GM19372 (cell line): ENCODE data around the gene CCN5.
"Not testable (repeated sequence)": the region's sequence is repeated elsewhere in the genome, so short reads cannot be mapped to it uniquely, and the experiment has no call there.

ENCODE experiments used
- ATAC-seq: cut with Tn5 transposase; IDR thresholded peaks from one replicate; pipeline ENCODE4 v1.9.1; 2021; ENCODE audit warnings: mild to moderate bottlenecking, low read depth, moderate library complexity; ENCODE audit not compliant: unreplicated experiment

Gene CCN5

DNA sequence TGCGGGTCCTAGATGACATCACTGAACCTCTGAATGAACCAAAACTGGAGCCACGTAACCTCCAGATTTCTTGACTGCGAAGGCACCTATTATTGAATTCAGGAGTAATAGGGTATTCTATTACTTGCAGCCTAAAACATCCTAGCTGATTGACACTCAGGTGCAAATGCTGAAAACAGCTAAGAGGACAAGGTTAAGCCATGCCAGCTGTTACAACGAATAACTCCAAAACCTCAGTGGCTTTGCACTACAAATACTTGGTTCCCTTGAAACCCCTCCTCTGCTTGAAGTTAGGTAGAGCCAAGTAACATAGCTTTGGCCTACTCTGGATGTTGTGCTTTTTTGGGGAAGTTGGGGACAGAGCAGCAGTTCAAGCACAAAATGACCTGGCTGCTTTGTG is 21.0 kb upstream of the CCN5 start:
- ATAC-seq: no peak

GRCh38 chr20:44695295-44695673 is 19.9 kb upstream of the CCN5 start:
- no peak for ATAC-seq

- ATAC-seq: no peak
These were observed 19.4 kb upstream of the CCN5 start for GRCh38 chr20:44695674-44696300.

GRCh38 chr20:44696315-44696714 is 18.9 kb upstream of the CCN5 start:
- ATAC-seq: no peak

DNA sequence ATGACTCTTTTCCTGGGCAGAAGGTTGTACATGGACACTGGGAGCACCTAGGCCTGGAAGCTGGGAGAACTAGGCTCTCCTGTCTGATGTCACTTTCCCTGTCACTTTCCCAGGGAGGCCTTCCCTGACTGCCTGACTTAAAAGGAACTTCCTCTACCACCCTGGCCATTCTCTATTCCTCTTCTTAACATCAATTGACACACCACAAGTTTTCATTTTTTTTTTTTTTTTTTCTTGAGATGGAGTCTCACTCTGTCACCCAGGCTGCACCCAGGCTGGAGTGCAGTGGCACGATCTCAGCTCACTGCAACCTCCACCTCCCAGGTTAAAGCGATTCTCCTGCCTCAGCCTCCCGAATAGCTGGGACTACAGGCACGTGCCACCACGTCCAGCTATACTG is 18.1 kb upstream of the CCN5 start:
- ATAC-seq: not testable (repeated sequence)

- no peak for ATAC-seq
These were observed 16.8 kb upstream of the CCN5 start for GRCh38 chr20:44698351-44698750.

DNA sequence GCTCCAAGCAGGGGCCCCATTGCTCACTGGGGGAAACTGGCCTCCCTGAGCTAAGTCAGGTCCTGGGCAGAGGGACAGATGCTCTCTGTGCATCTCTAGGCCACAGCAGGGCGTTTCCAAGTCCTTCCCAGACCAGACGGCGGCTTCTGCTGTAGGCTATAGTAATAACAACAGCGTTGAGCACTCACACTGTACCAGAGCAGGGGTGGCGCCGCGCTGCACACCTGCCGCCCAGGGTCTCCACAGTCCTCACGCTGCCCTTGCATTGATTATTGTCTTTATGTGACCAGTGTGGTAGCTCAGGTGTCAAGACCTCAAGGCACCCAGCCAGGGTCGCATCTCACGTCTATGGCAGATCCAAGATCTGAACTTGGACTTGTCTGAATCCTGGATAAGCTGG is 14.9 kb upstream of the CCN5 start:
- ATAC-seq: no peak

DNA sequence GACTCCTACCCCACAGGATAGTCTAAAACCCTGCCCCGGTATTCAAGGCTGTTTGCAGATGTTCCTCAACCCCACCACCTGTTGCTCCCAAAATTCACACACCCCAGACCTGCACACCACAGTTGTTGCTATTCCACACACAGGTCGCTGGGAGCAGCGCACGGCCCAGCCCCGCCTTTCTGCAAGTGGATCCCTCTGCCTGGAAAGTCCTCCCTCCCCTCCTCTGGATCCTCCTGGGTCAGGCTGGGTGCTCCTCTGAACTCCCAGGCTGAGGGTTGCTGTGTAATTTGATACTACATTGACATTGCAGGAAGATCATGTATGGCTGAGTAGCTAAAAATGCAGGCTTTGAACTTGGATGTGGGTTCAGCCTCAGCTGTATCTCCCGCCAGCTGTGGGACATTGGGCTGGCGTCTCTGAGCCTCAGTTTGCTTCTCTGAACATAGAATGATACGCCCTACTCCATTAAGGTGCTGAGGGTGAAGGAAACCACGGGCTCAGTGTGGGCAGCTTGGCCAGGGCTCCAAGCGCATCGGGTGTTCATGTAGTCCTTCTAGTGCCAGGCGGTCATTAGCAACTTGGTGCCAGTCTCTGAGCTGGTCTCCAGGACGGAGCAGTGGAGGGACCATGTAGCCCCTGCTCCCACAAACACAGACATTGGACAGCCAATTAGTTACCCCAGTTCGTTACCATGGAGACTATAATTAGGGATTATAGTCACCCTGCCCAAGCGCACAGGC is 13.9 kb upstream of the CCN5 start:
- ATAC-seq: no peak

GRCh38 chr20:44701858-44702256 is 13.3 kb upstream of the CCN5 start:
- ATAC-seq: no peak

- ATAC-seq: peak; percentile 51
These were observed 12.4 kb upstream of the CCN5 start for GRCh38 chr20:44702776-44703175.

- no peak for ATAC-seq
These were observed 11.8 kb upstream of the CCN5 start for GRCh38 chr20:44703183-44703925.

GRCh38 chr20:44703956-44704488 is 11.1 kb upstream of the CCN5 start:
- ATAC-seq: no peak

GRCh38 chr20:44704551-44704971 is 10.6 kb upstream of the CCN5 start:
- no peak for ATAC-seq

GRCh38 chr20:44705364-44706094 is 9.6 kb upstream of the CCN5 start:
- ATAC-seq: no peak

- ATAC-seq: no peak
These were observed 8.7 kb upstream of the CCN5 start for GRCh38 chr20:44706301-44707017.

DNA sequence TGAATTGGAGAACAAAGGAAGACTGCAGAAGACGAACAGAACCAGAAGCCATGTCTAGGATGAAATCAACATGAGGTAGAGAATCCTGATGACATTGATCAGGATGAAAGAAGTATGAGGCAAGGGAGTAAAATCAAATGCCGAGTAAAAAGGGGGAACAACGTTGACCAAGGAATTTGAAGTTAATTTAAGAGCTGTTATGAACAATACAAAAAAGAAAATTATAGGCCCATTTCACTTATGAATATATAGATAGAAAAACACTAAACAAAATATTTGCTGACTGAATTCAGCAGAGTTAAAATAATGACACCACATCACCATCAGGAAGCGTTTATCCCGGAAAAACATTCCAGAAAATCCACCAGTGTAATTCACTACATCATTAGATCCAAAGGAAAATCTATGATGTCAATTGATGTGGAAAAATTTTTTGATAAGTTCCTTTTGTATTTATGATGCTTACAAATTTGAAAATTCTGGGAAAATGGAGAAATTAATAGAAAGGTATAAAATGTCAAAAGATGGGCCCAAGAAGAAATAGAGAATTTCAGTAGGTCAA is 8.1 kb upstream of the CCN5 start:
- no peak for ATAC-seq

GRCh38 chr20:44709380-44709779 is 5.8 kb upstream of the CCN5 start:
- no peak for ATAC-seq

DNA sequence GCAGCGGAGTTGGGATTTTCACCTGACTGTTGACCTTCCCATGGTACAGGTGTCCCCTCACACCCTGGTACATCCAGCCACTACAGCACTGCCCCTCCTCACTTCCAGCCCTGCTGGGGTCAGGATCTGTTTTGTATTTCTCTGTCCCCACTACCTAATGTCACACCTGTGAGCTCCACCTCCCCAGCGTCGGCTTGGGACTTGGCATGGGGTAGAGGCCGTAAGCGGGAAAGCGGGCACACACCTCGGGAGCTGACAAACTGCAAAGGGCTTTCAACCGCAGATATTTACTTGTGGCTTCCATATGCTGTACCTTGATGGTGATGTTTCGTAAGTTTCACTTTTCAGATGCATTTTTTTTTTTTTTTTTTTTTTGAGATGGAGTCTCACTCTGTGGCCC is 5.4 kb upstream of the CCN5 start:
- ATAC-seq: no peak

DNA sequence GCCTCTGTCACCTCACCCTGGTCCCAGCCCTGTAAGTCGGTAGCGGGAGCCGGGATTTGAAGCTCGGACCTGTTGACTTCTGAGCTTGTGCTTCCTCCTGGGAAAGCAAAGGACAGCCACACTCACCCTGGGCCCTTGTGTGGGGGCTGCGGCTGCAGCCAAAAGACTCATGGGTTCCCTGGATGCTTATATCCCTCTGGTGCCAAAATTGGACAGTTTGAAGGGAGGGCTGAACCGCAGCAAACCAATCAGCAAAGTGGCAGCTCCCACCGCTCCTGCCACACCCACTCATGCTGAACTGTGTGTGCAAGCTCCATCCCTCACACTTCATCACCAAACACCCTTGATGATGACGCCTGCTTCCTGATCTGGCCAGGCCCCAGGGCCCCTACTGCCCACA is 3.9 kb upstream of the CCN5 start:
- ATAC-seq: no peak
